ENCODE results near the gene RILPL1.

GRCh38 chr12:123478069-123478468 is 55.5 kb downstream of the RILPL1 start:
- TF ChIP-seq POLR2A (IDR thresholded peaks at IDR 0.05) (no peak), POLR2AphosphoS5 (IDR thresholded peaks at IDR 0.05) (no peak), CTCF (IDR thresholded peaks at IDR 0.05) (no peak)
